ENCODE measurements around the gene FNDC3B.

The FNDC3B gene

DNA sequence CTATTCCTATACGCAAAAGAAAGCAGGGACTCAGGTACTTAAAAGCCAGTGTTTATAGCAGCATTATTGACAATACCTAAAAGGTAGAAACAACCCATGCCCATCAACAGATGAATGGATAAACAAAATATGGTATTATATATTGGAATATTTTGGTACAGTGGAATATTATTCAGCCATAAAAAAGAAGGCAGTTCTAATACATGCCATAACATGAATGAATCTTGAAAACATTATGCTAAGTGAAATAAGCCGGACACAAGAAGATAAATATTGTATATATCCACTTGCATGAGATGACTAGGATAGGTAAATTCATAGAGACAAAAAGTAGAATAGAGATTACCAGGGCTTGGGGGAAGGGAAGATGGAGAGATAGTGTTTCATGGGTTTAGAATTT is 9.2 kb downstream of the FNDC3B start:
- Histone ChIP-seq H3K4me3 (ENCODE audit: low read depth, low read length, poor library complexity, severe bottlenecking) (no peak overlapping the region), H3K36me3 (ENCODE audit: insufficient read depth, low read length) (no peaks in the 10 kb centered on the region), H3K9me2 (ENCODE audit: low read depth, low read length) (no peaks in the 10 kb centered on the region), H3K9me3 (ENCODE audit: low read length) (no peaks in the 10 kb centered on the region), H4K20me1 (ENCODE audit: insufficient read depth, low read length) (no peaks in the 10 kb centered on the region), H3F3A (ENCODE audit: insufficient read depth, low read length) (no peaks in the 10 kb centered on the region), H3K4me1 (ENCODE audit: insufficient read depth, low read length, severe bottlenecking) (no peaks in the 10 kb centered on the region), H2AFZ (ENCODE audit: low read length) (no peak overlapping the region), H3K9ac (ENCODE audit: low read length) (no peak overlapping the region), H3K4me2 (ENCODE audit: low read length) (no peak overlapping the region), H3K27me3 (ENCODE audit: insufficient read depth, low read length) (0 out of 2 replicates have a peak, but pooled peaks cover 3% of the 10 kb centered on the region), H3K27ac (ENCODE audit: low read depth, low read length, poor library complexity, severe bottlenecking) (no peak overlapping the region), H3K79me2 (ENCODE audit: insufficient read depth, low read length) (no peaks in the 10 kb centered on the region)
- TF ChIP-seq EZH2 (IDR thresholded peaks at IDR 0.05; ENCODE audit: borderline replicate concordance, low read length): no peak
- TF ChIP-seq, protein P1, sequence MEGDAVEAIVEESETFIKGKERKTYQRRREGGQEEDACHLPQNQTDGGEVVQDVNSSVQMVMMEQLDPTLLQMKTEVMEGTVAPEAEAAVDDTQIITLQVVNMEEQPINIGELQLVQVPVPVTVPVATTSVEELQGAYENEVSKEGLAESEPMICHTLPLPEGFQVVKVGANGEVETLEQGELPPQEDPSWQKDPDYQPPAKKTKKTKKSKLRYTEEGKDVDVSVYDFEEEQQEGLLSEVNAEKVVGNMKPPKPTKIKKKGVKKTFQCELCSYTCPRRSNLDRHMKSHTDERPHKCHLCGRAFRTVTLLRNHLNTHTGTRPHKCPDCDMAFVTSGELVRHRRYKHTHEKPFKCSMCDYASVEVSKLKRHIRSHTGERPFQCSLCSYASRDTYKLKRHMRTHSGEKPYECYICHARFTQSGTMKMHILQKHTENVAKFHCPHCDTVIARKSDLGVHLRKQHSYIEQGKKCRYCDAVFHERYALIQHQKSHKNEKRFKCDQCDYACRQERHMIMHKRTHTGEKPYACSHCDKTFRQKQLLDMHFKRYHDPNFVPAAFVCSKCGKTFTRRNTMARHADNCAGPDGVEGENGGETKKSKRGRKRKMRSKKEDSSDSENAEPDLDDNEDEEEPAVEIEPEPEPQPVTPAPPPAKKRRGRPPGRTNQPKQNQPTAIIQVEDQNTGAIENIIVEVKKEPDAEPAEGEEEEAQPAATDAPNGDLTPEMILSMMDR (IDR thresholded peaks at IDR 0.05; ENCODE audit: low read length): no peak

DNA sequence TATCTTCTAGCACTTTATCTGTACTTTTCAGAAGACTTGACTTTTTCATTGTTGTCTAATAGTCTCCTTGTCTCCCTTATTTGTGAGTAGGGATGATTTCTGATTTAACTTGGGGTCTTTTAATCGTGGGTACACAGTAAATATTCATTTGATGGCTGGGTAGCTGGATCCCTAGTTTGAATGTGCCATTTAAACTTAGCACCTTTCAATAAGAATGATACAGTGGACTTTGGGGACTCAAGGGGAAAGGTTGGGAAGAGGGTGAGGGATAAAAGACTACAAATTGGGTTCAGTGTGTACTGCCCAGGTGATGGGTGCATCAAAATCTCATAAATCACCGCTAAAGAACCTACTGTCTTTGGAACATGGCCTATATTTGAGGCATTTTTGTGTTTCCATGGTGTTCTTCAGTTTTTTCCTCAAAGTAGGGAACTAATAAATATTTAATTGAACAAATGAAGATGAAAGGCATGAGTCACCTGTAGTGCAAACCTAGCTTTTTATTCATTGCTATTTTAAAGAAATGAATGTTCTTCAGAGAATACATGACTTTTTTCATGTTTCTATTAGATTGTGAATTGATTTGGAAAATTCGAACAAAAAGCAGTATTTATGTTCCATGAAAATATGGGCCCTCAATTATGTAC is 12.1 kb downstream of the FNDC3B start:
- Histone ChIP-seq H2AFZ (ENCODE audit: low read length) (no peak overlapping the region), H3K9me2 (ENCODE audit: low read depth, low read length) (no peaks in the 10 kb centered on the region), H3K4me3 (ENCODE audit: low read depth, low read length, poor library complexity, severe bottlenecking) (no peak overlapping the region), H3K79me2 (ENCODE audit: insufficient read depth, low read length) (no peaks in the 10 kb centered on the region), H3K36me3 (ENCODE audit: insufficient read depth, low read length) (no peaks in the 10 kb centered on the region), H3K4me2 (ENCODE audit: low read length) (no peak overlapping the region), H3K4me1 (ENCODE audit: insufficient read depth, low read length, severe bottlenecking) (no peaks in the 10 kb centered on the region), H3F3A (ENCODE audit: insufficient read depth, low read length) (no peaks in the 10 kb centered on the region), H3K9ac (ENCODE audit: low read length) (no peak overlapping the region), H3K27me3 (ENCODE audit: insufficient read depth, low read length) (0 out of 2 replicates have a peak, but pooled peaks cover 3% of the 10 kb centered on the region), H3K27ac (ENCODE audit: low read depth, low read length, poor library complexity, severe bottlenecking) (no peak overlapping the region), H4K20me1 (ENCODE audit: insufficient read depth, low read length) (no peaks in the 10 kb centered on the region), H3K9me3 (ENCODE audit: low read length) (no peaks in the 10 kb centered on the region)
- no peak for TF ChIP-seq EZH2 (IDR thresholded peaks at IDR 0.05; ENCODE audit: borderline replicate concordance, low read length)
- TF ChIP-seq, protein P1 (IDR thresholded peaks at IDR 0.05; ENCODE audit: low read length): no peak

DNA sequence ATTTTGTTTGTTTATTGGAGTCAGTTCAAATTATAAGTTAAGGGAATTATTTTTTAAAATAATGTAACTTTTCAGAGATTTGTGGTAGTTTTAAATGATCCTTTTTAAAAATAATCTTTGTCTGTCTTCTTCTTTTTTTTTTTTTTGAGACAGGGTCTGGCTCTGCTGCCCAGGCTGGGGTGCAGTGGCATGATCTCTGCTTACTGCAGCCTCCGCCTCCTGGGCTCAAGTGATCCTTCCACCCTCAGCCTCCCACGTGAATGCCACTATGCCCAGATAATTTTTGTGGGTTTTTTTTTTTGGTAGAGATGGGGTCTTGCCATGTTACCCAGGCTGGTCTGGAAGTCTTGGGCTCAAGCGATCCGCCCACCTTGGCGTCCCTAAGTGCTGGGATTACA is 12.6 kb downstream of the FNDC3B start:
- Histone ChIP-seq H3K36me3 (ENCODE audit: insufficient read depth, low read length) (no peaks in the 10 kb centered on the region), H3K27ac (ENCODE audit: low read depth, low read length, poor library complexity, severe bottlenecking) (no peak overlapping the region), H3F3A (ENCODE audit: insufficient read depth, low read length) (no peaks in the 10 kb centered on the region), H3K27me3 (ENCODE audit: insufficient read depth, low read length) (no peaks in the 10 kb centered on the region), H4K20me1 (ENCODE audit: insufficient read depth, low read length) (no peaks in the 10 kb centered on the region), H3K4me2 (ENCODE audit: low read length) (no peak overlapping the region), H3K79me2 (ENCODE audit: insufficient read depth, low read length) (no peaks in the 10 kb centered on the region), H3K4me3 (ENCODE audit: low read depth, low read length, poor library complexity, severe bottlenecking) (no peak overlapping the region), H3K9me2 (ENCODE audit: low read depth, low read length) (no peaks in the 10 kb centered on the region), H3K9me3 (ENCODE audit: low read length) (no peaks in the 10 kb centered on the region), H2AFZ (ENCODE audit: low read length) (no peak overlapping the region), H3K9ac (ENCODE audit: low read length) (no peak overlapping the region), H3K4me1 (ENCODE audit: insufficient read depth, low read length, severe bottlenecking) (no peaks in the 10 kb centered on the region)
- no peak for TF ChIP-seq EZH2 (IDR thresholded peaks at IDR 0.05; ENCODE audit: borderline replicate concordance, low read length)
- TF ChIP-seq, protein P1 (IDR thresholded peaks at IDR 0.05; ENCODE audit: low read length): no peak

All from OCI-LY1 (cell line).